HG02973 (cell line): Measurements from ENCODE around the gene STX1A.

Experiments used
- ATAC-seq: cut with Tn5 transposase; IDR thresholded peaks from one replicate; pipeline ENCODE4 v1.9.1; 2021; ENCODE audit warnings: moderate library complexity; ENCODE audit not compliant: unreplicated experiment

STX1A gene

DNA sequence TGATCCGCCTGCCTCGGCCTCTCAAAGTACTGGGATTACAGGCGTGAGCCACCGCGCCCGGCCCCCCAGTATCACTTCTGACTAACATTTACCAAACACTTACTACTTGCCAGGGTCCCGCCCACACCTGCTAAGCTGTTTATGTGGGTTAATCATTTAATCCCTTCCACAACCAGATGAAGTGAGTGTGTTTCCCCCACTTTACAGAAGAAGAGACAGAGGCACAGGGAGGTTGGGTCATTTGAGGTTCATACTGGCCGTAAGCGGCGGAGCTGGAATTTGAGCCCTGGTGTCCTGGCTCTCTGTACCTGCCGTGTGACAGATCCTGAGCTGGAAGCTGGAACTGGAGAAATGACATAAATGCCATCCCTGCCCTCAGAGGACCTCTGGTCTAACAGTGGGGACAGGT lies 66.9 kb downstream of the STX1A start:
- no peak for ATAC-seq

DNA sequence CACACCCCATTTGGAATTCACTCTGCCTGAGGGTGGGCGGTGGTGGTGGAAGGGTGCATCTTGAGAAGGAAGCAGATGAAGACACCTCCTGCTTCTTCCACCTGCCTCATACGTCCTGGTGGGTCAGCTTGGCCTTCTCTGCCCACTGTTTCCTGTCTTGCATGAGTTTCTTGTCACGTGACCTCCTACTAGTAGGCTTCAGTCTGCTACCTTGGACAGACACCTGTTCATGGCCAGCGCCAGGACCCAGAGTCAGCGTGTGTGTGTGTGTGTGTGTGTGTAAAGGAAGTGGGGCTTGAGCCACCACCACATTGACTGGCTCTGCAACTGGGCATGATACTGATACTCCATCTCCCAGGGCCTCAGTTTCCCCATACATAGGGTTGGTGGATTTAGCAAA lies 68.9 kb downstream of the STX1A start:
- no peak for ATAC-seq

DNA sequence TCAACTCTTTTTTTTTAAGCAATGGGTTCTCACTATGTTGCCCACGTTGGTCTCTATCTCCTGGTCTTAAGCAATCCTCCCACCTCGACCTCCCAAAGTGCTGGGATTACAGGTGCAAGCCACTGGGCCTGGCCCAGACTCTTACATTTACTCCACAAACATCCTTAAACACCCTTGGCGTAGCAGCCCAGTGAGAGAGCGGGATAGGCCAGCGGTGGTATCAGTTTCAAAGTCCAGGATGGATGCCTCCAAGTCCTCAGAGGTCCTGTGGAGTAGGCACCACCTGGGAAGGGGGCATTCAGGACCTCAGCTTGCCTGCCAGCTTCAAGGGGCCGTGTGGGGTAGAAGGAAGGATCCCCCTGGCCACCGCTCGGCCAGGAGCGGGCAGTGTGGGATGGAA lies 69.9 kb downstream of the STX1A start:
- no peak for ATAC-seq
